Measurements from ENCODE around the gene CBL.

CBL gene

GRCh38 chr11:119344291-119345010, 138.3 kb downstream of the CBL start:
- in situ Hi-C loops (cut with MboI; ENCODE audit: low sequenced_read_pairs) = no loop called here

- in situ Hi-C loops (cut with MboI; ENCODE audit: low sequenced_read_pairs) = no loop called here
Measured at GRCh38 chr11:119345685-119346084, 139.5 kb downstream of the CBL start.

- in situ Hi-C loops (cut with MboI; ENCODE audit: low sequenced_read_pairs) = no loop called here
Measured at GRCh38 chr11:119346605-119347004, 140.5 kb downstream of the CBL start, which contains the start of gene MFRP. TSS of gene MFRP (minus strand) at chr11:119346705. CDS start at chr11:119346513, 192 bp downstream.

- in situ Hi-C loops (cut with MboI; ENCODE audit: low sequenced_read_pairs) = no loop called here
Measured at GRCh38 chr11:119347242-119347641, 141.1 kb downstream of the CBL start.

GRCh38 chr11:119347940-119348605, 141.9 kb downstream of the CBL start:
- in situ Hi-C loops (cut with MboI; ENCODE audit: low sequenced_read_pairs) = no loop called here

- in situ Hi-C loops (cut with MboI; ENCODE audit: low sequenced_read_pairs) = no loop called here
Measured at GRCh38 chr11:119350302-119350701, 144.2 kb downstream of the CBL start.

GRCh38 chr11:119351232-119351631, 145.1 kb downstream of the CBL start:
- in situ Hi-C loops (cut with MboI; ENCODE audit: low sequenced_read_pairs) = no loop called here

GRCh38 chr11:119352857-119353260, 146.7 kb downstream of the CBL start:
- in situ Hi-C loops (cut with MboI; ENCODE audit: low sequenced_read_pairs) = no loop called here

- in situ Hi-C loops (cut with MboI; ENCODE audit: low sequenced_read_pairs) = no loop called here
Measured at GRCh38 chr11:119355091-119355843, 149.1 kb downstream of the CBL start.

- in situ Hi-C loops (cut with MboI; ENCODE audit: low sequenced_read_pairs) = no loop called here
Measured at GRCh38 chr11:119356349-119357031, 150.4 kb downstream of the CBL start.

GRCh38 chr11:119357074-119357473, 150.9 kb downstream of the CBL start:
- in situ Hi-C loops (cut with MboI; ENCODE audit: low sequenced_read_pairs) = no loop called here

Measured in HL-60/S4 treated with retinoic acid at 250 ng/mL for 4 days and 3 days (cell line).